Femur (tissue), 1 donor: ENCODE measurements around the gene MIF4GD.
A peak's percentile ranks its signal among the peaks of the same experiment; 100 is the strongest.
"Not testable (repeated sequence)": the region's sequence is repeated elsewhere in the genome, so short reads cannot be mapped to it uniquely, and the experiment has no call there.

Experiments used
- DNase-seq: peaks from one replicate; pipeline ENCODE4 v3.0.0-alpha.2; 2017

MIF4GD gene

GRCh38 chr17:75288359-75288758, 17.3 kb upstream of the MIF4GD start:
- DNase-seq = no peak

- DNase-seq = no peak
Observed at GRCh38 chr17:75287221-75287620, 16.2 kb upstream of the MIF4GD start.

GRCh38 chr17:75285123-75285522, 14.1 kb upstream of the MIF4GD start:
- no peak for DNase-seq

- not testable (repeated sequence) for DNase-seq
Observed at GRCh38 chr17:75280189-75280588, 9.2 kb upstream of the MIF4GD start.

DNA sequence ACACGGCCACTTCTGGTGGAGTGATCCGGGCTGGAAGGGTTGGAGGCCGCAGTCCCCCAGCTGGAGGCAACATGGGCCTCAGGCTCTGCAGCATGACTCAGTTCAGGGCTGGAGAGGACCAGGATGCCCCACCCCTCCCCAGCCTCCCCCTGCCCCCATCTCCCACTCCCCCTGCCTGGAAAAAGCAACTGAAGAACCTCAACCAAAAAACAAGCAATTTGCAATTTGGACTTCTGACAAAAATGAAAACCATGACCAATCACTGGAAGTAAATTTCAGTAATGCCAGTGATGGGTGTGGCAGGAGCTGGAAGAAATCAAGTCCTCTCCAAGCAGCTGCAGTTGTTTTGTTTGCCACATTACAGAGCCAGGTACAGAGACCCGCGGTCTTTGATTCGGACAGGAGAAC, 6.6 kb upstream of the MIF4GD start:
- DNase-seq = no peak

GRCh38 chr17:75273977-75274708, 3.1 kb upstream of the MIF4GD start:
- DNase-seq = no peak

DNA sequence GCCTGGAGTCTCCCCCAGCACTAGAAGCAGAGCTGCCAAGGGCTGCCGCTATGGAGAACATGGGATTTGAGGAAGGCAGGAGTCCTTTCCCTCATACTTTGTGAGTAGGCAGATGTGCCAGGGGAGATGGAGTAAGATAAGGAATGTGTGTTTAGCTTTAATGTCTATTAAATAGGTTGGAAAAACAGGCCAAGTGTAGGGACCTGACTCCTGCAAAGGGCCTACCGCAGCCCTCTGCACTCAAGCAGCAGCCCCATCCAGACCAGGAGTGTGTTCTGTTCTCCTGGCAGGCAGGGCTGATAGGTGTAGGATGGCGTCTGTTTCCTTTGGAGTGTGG, 1.8 kb upstream of the MIF4GD start:
- no peak for DNase-seq

DNA sequence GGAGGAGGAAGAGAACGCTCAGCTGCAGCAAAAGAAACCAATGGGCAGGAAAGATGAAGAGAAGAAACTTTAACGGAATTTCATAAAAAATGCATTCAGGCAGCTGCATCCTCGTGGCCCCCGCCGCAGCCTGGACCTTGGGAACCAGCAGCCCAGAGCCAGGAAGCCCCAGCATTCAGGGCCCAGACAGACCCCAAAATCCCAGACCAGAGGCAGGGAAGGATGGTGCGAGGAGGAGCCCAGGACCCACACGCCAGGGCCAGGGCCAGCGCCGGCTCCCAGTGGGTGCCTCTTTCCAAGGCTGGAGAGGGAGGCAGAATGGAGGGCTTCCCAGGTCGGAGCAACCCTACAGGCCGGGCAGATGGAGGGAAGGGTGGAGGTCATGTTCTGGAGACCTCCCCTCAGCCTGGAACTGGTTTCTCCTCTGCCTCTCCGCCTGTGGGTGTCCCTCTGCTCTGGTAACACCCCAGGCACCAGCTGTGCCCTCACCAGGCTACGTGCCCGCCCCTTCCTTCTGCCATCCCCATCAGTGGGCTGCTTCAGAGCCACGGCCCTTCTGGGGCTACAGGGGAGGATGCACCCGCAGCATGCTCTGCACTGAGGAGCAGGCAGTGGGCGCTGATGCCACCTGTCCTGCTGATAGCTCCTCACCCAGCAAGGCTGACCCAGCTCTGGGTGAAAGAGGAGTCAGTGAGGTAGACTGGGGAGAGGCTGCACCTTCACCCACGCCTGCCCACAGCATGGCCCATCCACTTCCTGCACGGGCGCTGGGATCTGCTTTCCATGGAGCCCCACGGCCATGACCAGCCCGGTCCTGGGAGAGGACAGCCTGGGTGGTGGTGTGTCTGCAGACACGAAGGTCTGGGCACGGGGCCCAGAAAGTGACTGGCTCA, 1.2 kb upstream of the MIF4GD start:
- no peak for DNase-seq

DNA sequence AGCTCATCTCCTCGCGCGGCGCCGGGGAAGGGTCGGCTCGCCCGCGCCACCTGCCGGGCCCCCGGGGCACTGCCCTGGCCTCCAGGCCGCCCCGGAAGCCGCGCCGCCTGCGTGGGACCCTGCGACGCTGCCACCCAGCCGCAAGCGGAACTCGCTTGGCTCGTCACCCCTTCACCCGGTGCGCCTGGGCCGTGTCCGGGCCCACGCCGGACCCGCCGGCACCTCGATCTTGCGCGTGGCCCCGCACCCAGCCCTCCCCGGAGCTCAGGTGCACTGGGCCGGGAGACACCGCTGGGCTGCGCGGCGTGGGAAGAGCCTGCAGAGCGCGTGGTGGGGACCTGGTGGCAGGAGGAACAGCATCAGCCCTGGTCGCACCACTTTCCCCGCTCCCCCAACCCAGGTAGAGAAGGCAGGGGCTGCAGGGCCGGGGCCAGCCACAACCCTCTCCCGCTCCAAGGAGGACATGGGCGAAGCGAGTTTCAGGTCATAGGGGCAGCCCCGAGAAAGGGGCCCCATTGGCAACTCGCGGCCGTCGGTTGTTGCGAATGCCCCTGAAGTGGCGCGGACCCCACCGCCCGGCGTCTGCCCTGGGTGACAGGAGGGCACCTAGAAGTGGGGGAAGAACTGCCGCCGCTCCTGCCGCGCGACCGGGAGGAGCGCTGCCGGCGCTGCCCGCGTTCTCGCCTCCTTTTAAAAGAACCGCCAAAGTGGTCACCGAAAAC, 363 bp upstream of the MIF4GD start:
- DNase-seq = peak; percentile 87

GRCh38 chr17:75270218-75270965, 639 bp downstream of the MIF4GD start:
- peak; percentile 78 for DNase-seq

DNA sequence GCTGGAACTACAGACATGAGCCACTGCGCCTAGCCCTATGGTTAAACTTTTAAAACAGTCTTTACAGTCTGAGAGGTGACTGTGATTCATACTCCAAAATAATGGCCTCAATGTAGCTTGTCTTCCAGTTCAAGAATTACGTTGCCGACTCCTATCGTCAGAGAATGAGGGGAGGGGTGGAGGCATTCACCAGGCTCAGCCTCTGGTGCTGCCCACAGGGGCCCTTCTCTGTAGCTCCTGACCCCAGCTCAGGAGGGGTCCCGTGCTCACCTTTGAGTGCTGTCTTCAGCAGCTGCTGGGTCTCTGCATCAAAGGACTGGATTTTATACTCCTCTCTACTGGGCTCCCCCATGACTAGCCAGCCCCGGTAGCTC, 1.2 kb downstream of the MIF4GD start:
- DNase-seq = no peak

GRCh38 chr17:75267411-75268232, 3.4 kb downstream of the MIF4GD start:
- DNase-seq = no peak

- peak; percentile 31 for DNase-seq
Observed at GRCh38 chr17:75267153-75267410, 3.9 kb downstream of the MIF4GD start.

GRCh38 chr17:75266316-75267152, 4.5 kb downstream of the MIF4GD start:
- DNase-seq = peak; percentile 60

- DNase-seq = no peak
Observed at GRCh38 chr17:75265614-75266315, 5.3 kb downstream of the MIF4GD start.

GRCh38 chr17:75263055-75263454, 8.0 kb downstream of the MIF4GD start:
- DNase-seq = no peak

DNA sequence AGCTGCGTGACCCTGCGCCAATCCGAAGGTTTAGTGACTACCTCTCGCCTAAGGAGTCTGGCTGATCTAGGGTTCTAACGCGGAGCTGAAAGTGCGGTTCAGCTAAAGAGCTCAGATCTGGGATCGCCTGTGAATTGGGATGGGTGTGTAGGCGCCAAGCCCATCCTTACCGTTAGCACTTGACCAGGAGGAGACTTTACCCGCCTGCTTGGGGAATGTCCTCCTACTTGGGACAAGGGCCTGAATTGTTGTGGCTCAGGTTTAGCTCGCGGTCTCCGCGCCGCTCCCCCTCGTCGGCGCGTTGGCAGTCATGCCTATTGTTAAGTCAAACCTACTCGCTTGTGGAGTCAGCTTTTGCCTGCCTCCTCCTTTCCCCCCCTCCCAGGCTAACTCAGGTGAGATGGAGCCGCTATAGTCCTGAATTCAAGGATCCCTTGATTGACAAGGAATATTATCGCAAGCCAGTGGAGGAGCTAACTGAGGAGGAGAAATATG, 8.9 kb downstream of the MIF4GD start:
- peak; percentile 28 for DNase-seq

DNA sequence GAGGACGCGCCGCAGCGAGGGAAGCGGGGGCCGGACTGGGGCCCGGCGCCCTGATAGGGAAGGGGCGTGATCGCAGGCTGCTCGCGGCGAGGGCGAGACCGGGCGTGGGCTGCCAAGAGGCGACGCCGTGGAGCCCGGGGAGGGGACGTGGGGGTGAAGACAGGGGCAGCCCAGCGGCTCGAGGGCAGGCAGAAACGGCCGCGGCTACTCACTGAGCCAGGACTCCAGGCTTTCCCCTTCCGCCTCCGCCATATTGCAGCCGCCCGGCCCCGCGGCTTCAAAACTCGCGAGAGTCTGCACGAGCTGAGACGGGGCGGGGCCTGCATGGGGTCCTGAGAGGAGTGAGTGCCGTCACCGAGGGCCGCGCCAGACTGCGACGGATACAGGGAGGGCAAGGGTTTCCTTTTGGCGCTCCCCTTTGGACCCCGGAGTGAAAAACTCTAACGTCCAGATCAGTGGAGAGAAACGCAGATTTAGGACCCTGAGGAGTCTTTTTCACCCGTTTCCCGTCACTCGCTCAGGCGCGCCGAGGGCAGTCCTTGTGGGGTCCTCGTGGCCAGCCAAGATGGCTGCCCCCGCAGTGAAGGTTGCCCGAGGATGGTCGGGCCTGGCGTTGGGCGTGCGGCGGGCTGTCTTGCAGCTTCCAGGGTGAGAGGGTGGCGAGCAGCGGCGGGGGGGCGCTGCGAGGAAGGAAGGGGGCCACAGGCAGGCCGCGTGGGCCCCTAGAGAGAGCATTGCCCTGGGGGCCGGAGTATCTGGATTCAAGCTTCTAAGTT, 9.5 kb downstream of the MIF4GD start, which contains the start of the genes GGA3 and MRPS7:
Gene GGA3 (minus strand): TSS at position 271 of the 776 bp plus-strand sequence. CDS start 19 bp downstream, at position 252.
Gene MRPS7 (plus strand): TSS at position 544 of the 776 bp plus-strand sequence. CDS start 22 bp downstream, at position 566.
- peak; percentile 97 for DNase-seq

- no peak for DNase-seq
Observed at GRCh38 chr17:75260641-75261335, 10.2 kb downstream of the MIF4GD start.
